ENCODE results near the gene LMNTD1.

The LMNTD1 gene

GRCh38 chr12:25552681-25553080 is 402 bp downstream of the LMNTD1 start:
- DNase-seq (ENCODE audit: low read depth, low spot score) = no peak

DNA sequence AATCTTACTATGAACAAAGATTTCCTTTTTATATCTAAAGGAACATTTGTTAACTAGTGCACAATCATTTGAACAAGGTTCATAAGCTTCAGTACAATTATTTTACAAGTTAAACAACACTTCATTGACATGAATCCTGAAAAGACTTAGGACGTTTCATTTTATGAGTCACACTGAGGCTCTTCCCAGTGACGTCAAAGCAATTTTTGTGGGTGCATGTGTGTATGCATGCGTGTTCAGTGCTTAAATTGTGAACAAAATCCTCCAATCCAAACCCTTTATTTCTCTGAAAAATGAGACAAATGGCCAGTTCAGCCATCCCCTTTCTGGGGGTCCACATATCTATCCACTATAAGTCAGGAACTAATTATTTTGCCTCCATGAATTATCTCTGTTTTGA is 2.9 kb downstream of the LMNTD1 start:
- no peak for DNase-seq (ENCODE audit: low read depth, low spot score)

- DNase-seq (ENCODE audit: low read depth, low spot score) = no peak
Observed at GRCh38 chr12:25549120-25549519, 4.0 kb downstream of the LMNTD1 start.

- no peak for DNase-seq (ENCODE audit: low read depth, low spot score)
Observed at GRCh38 chr12:25546318-25546717, 6.8 kb downstream of the LMNTD1 start.

DNA sequence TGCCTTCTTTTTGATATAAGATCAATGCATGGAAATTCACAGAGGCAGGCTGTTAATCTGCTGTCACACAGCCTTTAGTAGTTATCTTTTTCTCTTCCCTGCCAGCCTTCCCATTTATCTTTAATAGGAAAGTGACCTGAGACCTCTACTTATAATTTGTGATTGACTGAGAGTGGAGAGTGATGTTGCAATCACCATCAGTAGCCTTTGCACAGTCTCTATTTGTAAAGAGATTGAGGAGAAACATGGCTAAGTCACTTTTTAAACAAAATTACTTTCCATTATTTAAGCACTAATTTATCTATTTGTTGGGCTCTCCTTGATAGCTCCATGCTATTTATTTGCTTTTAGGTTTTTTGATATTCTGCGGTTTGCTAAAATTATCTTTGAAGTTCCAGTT is 19.9 kb downstream of the LMNTD1 start:
- no peak for DNase-seq (ENCODE audit: low read depth, low spot score)

- DNase-seq (ENCODE audit: low read depth, low spot score) = no peak
Observed at GRCh38 chr12:25531502-25532052, 21.5 kb downstream of the LMNTD1 start.

- DNase-seq (ENCODE audit: low read depth, low spot score) = no peak
Observed at GRCh38 chr12:25529738-25530137, 23.3 kb downstream of the LMNTD1 start.

DNA sequence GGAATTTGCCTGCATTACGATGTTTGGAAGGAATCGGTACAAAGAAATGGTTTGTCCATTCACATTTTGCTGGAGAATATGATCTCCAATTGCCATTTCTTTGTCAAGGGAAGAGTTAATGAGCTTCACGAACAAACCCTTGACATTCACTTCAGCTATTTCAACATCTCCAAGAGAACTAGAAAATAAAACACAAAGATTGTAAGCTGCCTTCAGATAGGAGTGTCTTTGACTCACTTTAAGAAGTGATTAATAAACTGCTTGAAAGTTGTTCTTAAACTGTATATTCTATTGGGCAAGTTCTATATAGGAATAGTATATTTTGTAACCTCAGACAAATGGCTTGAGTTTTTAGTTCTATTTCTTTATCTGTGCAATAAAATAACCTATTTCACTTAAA is 26.3 kb downstream of the LMNTD1 start:
- DNase-seq (ENCODE audit: low read depth, low spot score) = no peak

GRCh38 chr12:25524366-25524765 is 28.7 kb downstream of the LMNTD1 start:
- no peak for DNase-seq (ENCODE audit: low read depth, low spot score)

- DNase-seq (ENCODE audit: low read depth, low spot score) = no peak
Observed at GRCh38 chr12:25521625-25522256, 31.3 kb downstream of the LMNTD1 start.

GRCh38 chr12:25518512-25518911 is 34.6 kb downstream of the LMNTD1 start:
- DNase-seq (ENCODE audit: low read depth, low spot score) = no peak

DNA sequence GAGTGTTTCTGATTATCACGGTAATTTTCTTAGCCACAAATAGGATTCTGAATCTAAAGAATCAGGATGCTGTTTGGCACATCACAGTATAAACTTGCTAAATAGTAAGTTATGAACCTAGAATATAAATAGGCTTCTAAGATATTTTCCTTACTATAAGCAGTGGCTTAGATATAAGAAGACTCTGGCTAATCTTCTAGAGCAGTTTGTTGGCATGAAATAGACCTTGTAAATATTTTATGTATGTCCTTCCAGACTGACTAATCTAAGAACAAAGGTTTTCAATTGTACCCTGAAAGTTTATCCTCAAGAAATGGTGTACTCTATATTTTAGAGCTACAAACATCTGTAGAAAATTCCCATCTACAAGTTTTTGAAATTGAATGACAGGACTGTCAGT is 48.3 kb downstream of the LMNTD1 start:
- DNase-seq (ENCODE audit: low read depth, low spot score) = no peak

- no peak for DNase-seq (ENCODE audit: low read depth, low spot score)
Observed at GRCh38 chr12:25503666-25504065, 49.4 kb downstream of the LMNTD1 start.

DNA sequence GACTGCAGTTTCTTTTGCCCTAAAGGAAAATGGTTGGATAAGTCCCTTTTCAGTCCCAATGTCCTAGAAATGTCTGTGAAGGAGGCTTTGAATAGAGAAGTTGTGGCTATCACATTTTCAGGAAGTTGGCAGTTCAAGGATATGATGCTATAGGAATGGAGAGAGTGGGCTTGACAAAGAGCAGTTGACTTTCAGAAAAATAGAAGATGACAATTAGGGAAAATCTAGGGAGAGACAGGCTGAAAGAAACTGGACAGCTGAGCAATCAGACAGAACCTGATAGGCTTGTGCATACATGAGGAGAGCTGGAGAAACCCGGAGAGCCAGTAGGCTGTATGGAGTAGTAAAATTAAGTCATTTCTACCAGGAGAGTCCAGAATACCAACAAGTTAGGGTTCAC is 50.5 kb downstream of the LMNTD1 start:
- no peak for DNase-seq (ENCODE audit: low read depth, low spot score)

- DNase-seq (ENCODE audit: low read depth, low spot score) = no peak
Observed at GRCh38 chr12:25502118-25502517, 51.0 kb downstream of the LMNTD1 start.

GRCh38 chr12:25501549-25501948 is 51.5 kb downstream of the LMNTD1 start:
- DNase-seq (ENCODE audit: low read depth, low spot score) = no peak

GRCh38 chr12:25500651-25501050 is 52.4 kb downstream of the LMNTD1 start:
- no peak for DNase-seq (ENCODE audit: low read depth, low spot score)

- no peak for DNase-seq (ENCODE audit: low read depth, low spot score)
Observed at GRCh38 chr12:25497021-25497420, 56.1 kb downstream of the LMNTD1 start.

DNA sequence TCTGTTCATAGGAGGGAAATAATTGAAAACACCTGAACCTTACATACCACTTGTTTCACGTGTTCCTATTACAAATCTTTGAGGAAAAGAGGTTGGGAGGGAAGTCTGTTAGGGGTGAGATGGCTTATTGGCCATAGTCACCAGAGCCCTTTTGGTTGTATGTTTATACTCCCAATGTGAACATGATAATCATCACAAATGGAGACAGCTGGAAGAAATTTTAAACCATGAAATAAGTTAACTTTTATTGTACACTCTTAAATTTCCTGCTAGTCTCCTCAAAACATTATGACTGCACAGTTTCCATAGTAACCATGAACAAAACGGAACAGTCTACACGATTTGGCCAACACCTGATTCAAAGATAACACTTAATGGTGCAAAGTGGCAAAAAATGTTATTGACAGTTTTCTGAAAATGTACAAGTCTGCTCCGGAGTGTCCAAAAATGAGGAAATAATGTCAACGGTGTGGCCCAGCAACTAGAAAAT is 56.9 kb downstream of the LMNTD1 start:
- DNase-seq (ENCODE audit: low read depth, low spot score) = no peak

DNA sequence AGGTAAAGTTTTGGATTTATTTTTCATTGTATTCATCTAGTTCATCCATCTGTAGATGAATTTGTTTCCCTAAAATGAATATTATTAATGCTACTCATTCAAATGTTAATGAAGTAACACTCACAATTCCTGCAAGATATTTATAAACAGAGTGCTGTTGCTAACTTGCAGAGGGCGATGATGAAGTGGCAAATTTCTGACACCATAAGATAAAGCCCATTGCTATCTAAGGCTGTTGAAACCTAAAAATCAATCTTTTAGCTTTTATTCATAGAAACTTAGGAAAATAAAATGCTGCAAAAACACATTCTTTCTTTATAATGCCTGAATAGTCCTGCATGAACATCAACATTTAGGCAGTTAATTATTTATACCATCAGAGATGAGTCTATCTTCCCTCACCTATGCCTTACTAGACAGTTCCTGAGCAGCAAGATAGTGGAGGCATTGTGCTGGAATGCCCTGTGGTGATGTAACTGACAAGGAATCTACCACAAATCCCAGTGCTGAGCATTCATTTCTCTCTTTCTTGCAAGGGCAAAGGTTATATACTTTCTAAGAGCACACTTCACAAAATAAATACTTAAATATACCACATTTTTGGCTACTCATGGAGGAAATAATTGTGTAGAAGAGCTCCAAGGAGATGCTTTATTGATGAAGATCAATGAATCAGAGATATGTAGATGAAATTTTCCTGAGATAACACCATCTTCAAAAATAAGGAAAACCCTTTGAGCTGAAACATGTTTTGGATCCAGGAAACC is 57.6 kb downstream of the LMNTD1 start:
- no peak for DNase-seq (ENCODE audit: low read depth, low spot score)

DNA sequence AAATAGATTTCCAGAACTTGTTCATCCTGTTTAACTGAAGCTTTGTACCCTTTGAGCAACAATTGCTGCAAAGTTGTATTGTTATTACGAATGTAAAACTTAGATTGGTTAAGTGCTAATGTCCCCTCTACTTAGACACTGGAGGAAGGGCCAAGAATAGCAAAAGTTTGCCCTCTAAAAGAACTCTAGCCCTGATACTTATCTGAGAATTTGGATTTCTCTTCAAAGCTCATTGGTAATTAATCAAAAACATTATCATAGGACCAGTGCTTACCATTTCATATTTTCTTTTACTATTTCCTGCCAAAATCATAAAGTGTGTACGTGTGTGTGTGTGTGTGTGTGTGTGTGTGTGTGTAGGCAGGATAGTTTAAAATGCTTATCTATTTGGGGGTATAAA is 58.2 kb downstream of the LMNTD1 start:
- no peak for DNase-seq (ENCODE audit: low read depth, low spot score)

GRCh38 chr12:25493682-25494081 is 59.4 kb downstream of the LMNTD1 start:
- no peak for DNase-seq (ENCODE audit: low read depth, low spot score)
